ENCODE data around the gene BMP8B. TPM values are rescaled to one million over a fixed set of nuclear protein-coding genes. Genes with fewer than 3 reads are reported as not detected.
"Not testable (repeated sequence)": the region's sequence is repeated elsewhere in the genome, so short reads cannot be mapped to it uniquely, and the experiment has no call there.

Gene BMP8B
- total and polyA plus RNA-seq, 4 donors: 0.08 to 0.19 (median 0.18) TPM

- WGBS: 82% methylated on average over 4 of the region's 4 CpGs
- Histone ChIP-seq H3K27me3 (ENCODE audit: control insufficient read depth in 4 of 4, insufficient read depth in 4 of 4, low read length in 3 of 4) (no peaks in the 10 kb centered on the region), H3K9ac (ENCODE audit: low read depth in 1 of 2, low read length in 2 of 2) (no peak overlapping the region)
Observed at GRCh38 chr1:39776886-39777285, 11.8 kb downstream of the BMP8B start.

DNA sequence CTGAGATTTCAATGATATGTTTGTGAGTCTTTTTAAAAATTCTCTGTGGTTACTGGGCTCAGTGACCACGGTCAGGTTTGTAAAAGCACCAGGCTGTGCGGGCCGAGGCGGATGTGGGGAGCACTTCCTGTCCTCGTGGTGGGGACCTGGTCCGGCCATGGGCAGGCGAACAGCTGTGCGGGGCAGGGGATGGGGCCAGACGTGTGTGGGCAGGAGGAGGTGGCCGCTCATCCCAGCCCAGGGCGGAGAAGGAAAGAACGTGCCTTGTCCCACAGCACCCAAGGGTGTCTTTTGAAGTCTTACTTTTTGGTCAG is 12.3 kb downstream of the BMP8B start:
- Histone ChIP-seq H3K27ac (ENCODE audit: low read depth in 1 of 2, low read length in 2 of 2) (no peak overlapping the region), H3K27me3 (ENCODE audit: control insufficient read depth in 4 of 4, insufficient read depth in 4 of 4, low read length in 3 of 4) (no peaks in the 10 kb centered on the region), H3K4me1 (ENCODE audit: control insufficient read depth in 4 of 4, insufficient read depth in 4 of 4, low read length in 3 of 4) (no peaks in the 10 kb centered on the region), H3K9me3 (ENCODE audit: control insufficient read depth in 4 of 4, low read length in 3 of 4) (no peaks in the 10 kb centered on the region), H3K9ac (ENCODE audit: low read depth in 1 of 2, low read length in 2 of 2) (no peak overlapping the region), H3K4me3 (ENCODE audit: low read depth in 1 of 3, low read length in 3 of 3) (no peak overlapping the region), H3K36me3 (ENCODE audit: control insufficient read depth in 4 of 4, insufficient read depth in 3 of 4, low read depth in 1 of 4, low read length in 3 of 4) (no peaks in the 10 kb centered on the region)
- WGBS: 81% methylated on average over 12 of the region's 12 CpGs
- DNase-seq (ENCODE audit: low spot score): no peak
- TF ChIP-seq HNF4G (IDR thresholded peaks at IDR 0.05) (no peak), RAD21 (IDR thresholded peaks at IDR 0.05) (no peak), FOXA1 (IDR thresholded peaks at IDR 0.05) (no peak), HNF4A (conservative IDR thresholded peaks at IDR 0.05) (no peak), TAF1 (conservative IDR thresholded peaks at IDR 0.05) (no peak), ZBTB33 (IDR thresholded peaks at IDR 0.05) (no peak), RXRA (IDR thresholded peaks at IDR 0.05) (no peak), NR2F2 (IDR thresholded peaks at IDR 0.05) (no peak), MAX (IDR thresholded peaks at IDR 0.05) (no peak), EGR1 (IDR thresholded peaks at IDR 0.05; ENCODE audit: low read depth in 2 of 2) (no peak)

More at GRCh38 chr1:39776886-39777285, 11.8 kb downstream of the BMP8B start:
- no peak overlapping the region for H3K4me3 ChIP-seq (ENCODE audit: low read depth in 1 of 3, low read length in 3 of 3)
- no peak overlapping the region for H3K27ac ChIP-seq (ENCODE audit: low read depth in 1 of 2, low read length in 2 of 2)
- no peaks in the 10 kb centered on the region for H3K4me1 ChIP-seq (ENCODE audit: control insufficient read depth in 4 of 4, insufficient read depth in 4 of 4, low read length in 3 of 4)
- no peaks in the 10 kb centered on the region for H3K36me3 ChIP-seq (ENCODE audit: control insufficient read depth in 4 of 4, insufficient read depth in 3 of 4, low read depth in 1 of 4, low read length in 3 of 4)
- TF ChIP-seq FOXA2 (IDR thresholded peaks at IDR 0.05): no peak
- TF ChIP-seq RXRA (IDR thresholded peaks at IDR 0.05): no peak
- no peak for TF ChIP-seq RAD21 (IDR thresholded peaks at IDR 0.05)
- TF ChIP-seq YY1 (IDR thresholded peaks at IDR 0.05): no peak
- no peak for TF ChIP-seq TAF1 (conservative IDR thresholded peaks at IDR 0.05)
- TF ChIP-seq NR2F2 (IDR thresholded peaks at IDR 0.05): no peak
- no peak for TF ChIP-seq CTCF (IDR thresholded peaks at IDR 0.05; ENCODE audit: low read depth, low read length, missing input control)
- TF ChIP-seq HNF4G (IDR thresholded peaks at IDR 0.05): no peak
- no peak for TF ChIP-seq SP1 (IDR thresholded peaks at IDR 0.05)
- TF ChIP-seq ZBTB33 (IDR thresholded peaks at IDR 0.05): no peak
- TF ChIP-seq, protein P1, sequence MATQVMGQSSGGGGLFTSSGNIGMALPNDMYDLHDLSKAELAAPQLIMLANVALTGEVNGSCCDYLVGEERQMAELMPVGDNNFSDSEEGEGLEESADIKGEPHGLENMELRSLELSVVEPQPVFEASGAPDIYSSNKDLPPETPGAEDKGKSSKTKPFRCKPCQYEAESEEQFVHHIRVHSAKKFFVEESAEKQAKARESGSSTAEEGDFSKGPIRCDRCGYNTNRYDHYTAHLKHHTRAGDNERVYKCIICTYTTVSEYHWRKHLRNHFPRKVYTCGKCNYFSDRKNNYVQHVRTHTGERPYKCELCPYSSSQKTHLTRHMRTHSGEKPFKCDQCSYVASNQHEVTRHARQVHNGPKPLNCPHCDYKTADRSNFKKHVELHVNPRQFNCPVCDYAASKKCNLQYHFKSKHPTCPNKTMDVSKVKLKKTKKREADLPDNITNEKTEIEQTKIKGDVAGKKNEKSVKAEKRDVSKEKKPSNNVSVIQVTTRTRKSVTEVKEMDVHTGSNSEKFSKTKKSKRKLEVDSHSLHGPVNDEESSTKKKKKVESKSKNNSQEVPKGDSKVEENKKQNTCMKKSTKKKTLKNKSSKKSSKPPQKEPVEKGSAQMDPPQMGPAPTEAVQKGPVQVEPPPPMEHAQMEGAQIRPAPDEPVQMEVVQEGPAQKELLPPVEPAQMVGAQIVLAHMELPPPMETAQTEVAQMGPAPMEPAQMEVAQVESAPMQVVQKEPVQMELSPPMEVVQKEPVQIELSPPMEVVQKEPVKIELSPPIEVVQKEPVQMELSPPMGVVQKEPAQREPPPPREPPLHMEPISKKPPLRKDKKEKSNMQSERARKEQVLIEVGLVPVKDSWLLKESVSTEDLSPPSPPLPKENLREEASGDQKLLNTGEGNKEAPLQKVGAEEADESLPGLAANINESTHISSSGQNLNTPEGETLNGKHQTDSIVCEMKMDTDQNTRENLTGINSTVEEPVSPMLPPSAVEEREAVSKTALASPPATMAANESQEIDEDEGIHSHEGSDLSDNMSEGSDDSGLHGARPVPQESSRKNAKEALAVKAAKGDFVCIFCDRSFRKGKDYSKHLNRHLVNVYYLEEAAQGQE (IDR thresholded peaks at IDR 0.05): no peak
- no peak for TF ChIP-seq HNF4A (conservative IDR thresholded peaks at IDR 0.05)
- no peak for DNase-seq (ENCODE audit: low spot score)
- H3K9me3 ChIP-seq (ENCODE audit: control insufficient read depth in 4 of 4, low read length in 3 of 4): no peaks in the 10 kb centered on the region

DNA sequence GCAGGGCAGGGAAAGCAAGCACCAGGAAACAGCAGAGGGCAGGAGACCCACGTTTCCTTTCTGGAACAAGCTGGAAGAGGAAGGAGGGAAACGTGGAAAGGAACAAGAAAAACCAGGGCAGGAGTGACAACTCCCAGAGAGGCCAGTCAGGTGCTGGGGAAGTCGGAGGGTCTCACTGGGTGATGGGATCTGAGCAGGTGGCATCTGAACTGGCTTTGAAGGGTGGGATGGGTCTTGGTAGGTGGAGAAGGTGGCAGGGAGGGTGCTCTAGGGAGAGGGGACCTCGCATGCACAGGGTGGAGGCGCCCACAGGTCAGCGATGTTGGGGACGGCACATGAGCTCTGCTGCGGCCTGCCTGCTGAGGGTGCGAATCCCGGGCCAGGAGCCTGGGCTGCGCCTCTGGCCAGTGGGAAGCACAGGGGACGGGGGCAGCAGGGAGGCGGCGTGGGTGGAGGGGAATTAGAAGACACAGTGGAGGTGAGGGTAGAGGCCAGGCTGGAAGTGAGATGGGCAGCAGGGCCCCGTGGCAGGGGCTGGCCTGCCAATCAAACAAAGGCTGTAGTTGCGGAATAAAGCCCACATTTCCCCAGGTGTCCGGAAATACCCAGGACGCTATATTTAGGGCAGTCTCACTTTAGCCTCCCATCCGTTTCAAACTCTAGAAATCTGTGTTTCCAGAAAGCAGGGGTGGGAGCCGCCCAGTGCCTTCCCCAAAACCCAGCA is 12.8 kb downstream of the BMP8B start:
- not testable (repeated sequence) for H3K4me1 ChIP-seq (ENCODE audit: control insufficient read depth in 4 of 4, insufficient read depth in 4 of 4, low read length in 3 of 4); H3K9me3 ChIP-seq (ENCODE audit: control insufficient read depth in 4 of 4, low read length in 3 of 4); H3K36me3 ChIP-seq (ENCODE audit: control insufficient read depth in 4 of 4, insufficient read depth in 3 of 4, low read depth in 1 of 4, low read length in 3 of 4); DNase-seq (ENCODE audit: low spot score); H3K4me3 ChIP-seq (ENCODE audit: low read depth in 1 of 3, low read length in 3 of 3); H3K27me3 ChIP-seq (ENCODE audit: control insufficient read depth in 4 of 4, insufficient read depth in 4 of 4, low read length in 3 of 4); H3K27ac ChIP-seq (ENCODE audit: low read depth in 1 of 2, low read length in 2 of 2); H3K9ac ChIP-seq (ENCODE audit: low read depth in 1 of 2, low read length in 2 of 2)
- WGBS: 86% methylated on average over 16 of the region's 20 CpGs

All from liver (tissue), 9 donors.